ENCODE measurements around the gene GDPD2.

Gene GDPD2

GRCh38 chrX:70437011-70437410 is 13.9 kb downstream of the GDPD2 start:
- DNase-seq (ENCODE audit: low spot score) (no peak), FAIRE-seq (no peak)

- FAIRE-seq (no peak), DNase-seq (ENCODE audit: low spot score) (no peak)
Measured at GRCh38 chrX:70437921-70438665, 15.0 kb downstream of the GDPD2 start.

DNA sequence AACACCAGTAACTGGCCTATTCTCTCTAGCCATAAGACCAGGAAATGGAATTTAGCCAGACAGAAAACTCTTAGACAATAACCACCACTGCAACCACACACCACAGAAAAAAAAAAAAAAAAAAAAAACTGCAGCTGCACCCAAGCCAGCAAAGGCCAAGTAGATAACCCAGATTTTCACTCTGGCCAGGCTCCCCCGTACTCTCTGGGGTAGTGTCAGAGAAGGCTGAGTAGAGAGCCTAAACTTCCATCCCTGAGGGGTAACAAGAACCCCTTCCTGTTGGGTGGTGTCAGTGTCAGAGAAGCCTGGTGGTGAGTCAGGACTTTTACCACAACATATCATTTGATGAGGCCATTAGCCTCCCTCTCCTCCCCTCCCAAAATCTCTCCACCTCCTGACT is 15.9 kb downstream of the GDPD2 start:
- DNase-seq (ENCODE audit: low spot score) = peak; percentile 27
- FAIRE-seq = no peak

DNA sequence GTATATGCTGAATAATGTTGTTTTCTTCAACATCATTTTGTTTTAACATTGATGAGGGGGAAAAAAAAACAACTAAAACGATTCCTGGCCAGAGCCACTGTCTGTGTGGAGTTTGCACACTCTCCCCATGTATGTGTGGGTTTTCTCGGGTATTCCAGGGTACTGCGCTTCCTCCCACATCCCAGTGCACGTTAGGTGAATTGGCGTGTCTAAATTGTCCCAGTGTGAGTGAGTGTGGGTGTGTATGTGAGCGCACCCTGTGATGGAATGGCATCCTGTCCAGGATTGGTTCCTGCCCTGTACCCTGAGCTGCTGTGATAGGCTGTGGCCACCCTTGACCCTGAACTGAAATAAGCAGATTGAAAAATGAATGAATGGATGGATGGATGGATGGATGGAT is 19.1 kb downstream of the GDPD2 start:
- DNase-seq (ENCODE audit: low spot score) = no peak
- FAIRE-seq = no peak

- DNase-seq (ENCODE audit: low spot score) (peak; percentile 75), FAIRE-seq (no peak)
Measured at GRCh38 chrX:70444326-70444945, 21.3 kb downstream of the GDPD2 start, which contains the start of gene DLG3. DLG3 (plus strand) TSS chrX:70444835; CDS start chrX:70445202, 367 bp downstream.

DNA sequence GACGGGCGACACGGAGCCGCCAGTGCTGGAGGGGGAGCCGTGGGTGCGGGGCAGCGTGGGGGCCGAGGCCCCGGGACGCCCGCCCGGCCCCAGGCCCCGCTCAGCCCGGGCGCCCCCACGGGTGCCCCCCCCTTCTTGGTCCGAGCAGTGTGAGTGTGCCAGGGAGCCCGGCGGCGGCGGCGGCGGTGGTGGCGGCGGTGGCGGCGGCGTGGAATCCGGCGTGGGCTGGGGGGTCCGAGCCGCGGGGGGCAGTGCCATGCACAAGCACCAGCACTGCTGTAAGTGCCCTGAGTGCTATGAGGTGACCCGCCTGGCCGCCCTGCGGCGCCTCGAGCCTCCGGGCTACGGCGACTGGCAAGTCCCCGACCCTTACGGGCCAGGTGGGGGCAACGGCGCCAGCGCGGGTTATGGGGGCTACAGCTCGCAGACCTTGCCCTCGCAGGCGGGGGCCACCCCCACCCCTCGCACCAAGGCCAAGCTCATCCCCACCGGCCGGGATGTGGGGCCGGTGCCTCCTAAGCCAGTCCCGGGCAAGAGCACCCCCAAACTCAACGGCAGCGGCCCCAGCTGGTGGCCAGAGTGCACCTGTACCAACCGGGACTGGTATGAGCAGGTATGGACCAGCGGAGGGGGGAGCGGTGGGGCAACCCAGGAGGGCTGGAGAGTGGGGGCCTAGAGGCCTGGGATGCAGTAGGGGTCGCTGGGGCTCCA is 22.0 kb downstream of the GDPD2 start:
- DNase-seq (ENCODE audit: low spot score) (no peak), FAIRE-seq (no peak)

DNA sequence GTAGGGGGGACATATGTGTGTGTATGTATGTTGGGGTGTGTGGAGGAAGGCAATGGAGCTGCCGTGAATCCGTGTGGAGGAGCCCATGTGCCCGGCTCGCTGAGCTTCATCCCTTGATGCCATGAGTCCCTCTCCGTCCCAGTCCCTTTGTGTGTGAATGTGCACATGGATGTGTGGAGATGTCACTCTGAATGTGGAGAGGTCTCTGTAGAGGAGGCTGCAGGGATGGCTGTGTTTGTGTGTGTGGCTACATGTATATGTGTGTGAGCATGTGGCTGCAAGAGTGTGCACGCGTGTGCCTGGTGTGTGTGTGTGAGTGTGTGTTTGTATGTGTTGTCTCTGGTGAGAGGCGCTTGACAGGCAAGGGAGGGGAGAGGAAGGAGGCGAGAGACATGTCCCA is 22.8 kb downstream of the GDPD2 start:
- DNase-seq (ENCODE audit: low spot score) (no peak), FAIRE-seq (no peak)

DNA sequence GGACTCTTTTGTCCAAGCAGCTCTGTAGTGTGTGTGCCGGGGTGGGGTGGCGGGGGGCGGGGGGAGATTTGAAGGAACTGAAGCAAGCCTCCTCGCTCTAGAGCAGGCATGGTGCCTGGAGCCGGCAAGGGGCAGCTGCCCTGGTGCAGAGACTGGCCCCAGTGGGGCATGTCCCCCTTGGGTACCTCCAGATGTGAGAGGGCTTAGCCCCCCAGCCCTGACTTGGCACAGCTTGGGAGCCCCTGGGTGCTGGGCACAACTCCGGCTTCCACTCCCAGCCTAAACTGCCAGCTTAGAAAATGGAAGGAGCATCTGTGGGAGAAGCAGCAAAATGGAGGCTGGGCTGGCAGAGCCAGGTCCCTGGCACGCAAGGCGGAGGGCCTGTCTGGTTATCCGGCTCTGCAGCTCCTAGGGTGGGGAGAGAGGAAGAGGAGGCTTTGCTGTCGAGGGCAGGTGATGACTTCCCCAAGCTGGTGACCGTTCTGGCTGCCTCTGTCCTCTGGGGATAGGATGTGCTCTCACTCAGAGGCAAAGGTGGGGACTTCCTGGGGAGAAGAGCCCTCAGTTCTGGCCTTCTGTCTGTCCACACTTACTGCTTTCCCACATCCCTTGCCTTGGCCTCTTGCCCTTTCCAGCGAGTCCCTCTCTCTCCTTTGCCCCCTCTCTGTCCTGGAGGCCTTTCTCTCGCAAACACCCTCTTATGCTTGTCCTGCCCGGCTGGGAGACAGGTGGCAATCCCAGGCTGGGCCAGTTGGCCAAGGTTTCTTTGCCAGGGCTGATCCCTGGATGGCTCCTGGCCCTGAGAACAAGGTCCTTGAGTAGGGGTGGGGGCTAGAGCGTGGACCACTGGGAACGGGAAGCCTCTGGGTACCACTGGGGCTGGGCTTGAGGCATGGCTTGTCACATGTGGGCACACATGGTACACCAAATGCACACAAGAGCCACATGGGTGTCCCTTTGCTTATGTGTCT is 23.6 kb downstream of the GDPD2 start:
- no peak for FAIRE-seq
- no peak for DNase-seq (ENCODE audit: low spot score)

DNA sequence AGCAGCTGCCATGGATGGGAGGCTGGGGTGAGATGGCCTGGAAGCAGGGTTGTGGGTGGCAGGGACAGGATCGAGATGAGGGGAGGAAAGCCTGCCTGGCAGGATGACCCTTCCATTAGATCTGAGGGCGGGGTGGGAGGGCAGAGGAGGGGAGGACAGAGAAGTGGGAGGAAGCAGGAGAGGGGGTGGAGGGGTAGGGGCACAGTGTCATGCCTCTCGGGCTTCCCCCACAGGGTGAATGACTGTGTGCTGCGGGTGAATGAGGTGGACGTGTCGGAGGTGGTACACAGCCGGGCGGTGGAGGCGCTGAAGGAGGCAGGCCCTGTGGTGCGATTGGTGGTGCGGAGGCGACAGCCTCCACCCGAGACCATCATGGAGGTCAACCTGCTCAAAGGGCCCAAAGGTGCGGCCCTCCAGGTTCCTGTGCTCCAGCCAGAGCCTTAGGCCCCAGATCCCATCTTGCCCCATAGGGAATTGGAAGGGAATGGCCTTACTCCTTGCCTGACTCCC is 26.4 kb downstream of the GDPD2 start:
- FAIRE-seq (no peak), DNase-seq (ENCODE audit: low spot score) (no peak)

- peak; percentile 5 for FAIRE-seq
- peak; percentile 62 for DNase-seq (ENCODE audit: low spot score)
Measured at GRCh38 chrX:70452143-70452733, 29.1 kb downstream of the GDPD2 start.

GRCh38 chrX:70453024-70453618 is 30.0 kb downstream of the GDPD2 start:
- no peak for DNase-seq (ENCODE audit: low spot score)
- FAIRE-seq = no peak

- DNase-seq (ENCODE audit: low spot score) (peak; percentile 46), FAIRE-seq (no peak)
Measured at GRCh38 chrX:70454441-70455365, 31.6 kb downstream of the GDPD2 start.

GRCh38 chrX:70455366-70456202 is 32.5 kb downstream of the GDPD2 start:
- DNase-seq (ENCODE audit: low spot score) (no peak), FAIRE-seq (no peak)

GRCh38 chrX:70456256-70456655 is 33.1 kb downstream of the GDPD2 start:
- no peak for FAIRE-seq
- no peak for DNase-seq (ENCODE audit: low spot score)

DNA sequence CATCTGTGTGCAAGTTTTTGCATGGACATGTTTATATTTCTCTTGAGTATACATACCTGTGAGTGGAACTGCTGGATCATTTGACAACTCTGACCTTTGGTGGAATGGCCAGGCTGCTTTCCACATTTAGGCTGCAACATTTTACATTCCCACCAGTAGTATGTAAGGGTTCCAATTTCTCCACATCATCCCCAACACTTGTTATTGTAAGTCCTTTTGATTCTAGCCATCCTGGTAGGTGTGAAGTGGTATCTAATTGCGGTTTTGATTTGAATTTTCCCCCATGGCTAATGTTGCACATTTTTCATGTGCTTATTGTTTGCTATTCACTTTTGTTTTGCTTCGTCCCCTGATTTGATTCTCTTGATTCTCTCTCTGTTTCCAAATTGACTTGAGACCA is 37.9 kb downstream of the GDPD2 start:
- no peak for DNase-seq (ENCODE audit: low spot score)
- FAIRE-seq = no peak

DNA sequence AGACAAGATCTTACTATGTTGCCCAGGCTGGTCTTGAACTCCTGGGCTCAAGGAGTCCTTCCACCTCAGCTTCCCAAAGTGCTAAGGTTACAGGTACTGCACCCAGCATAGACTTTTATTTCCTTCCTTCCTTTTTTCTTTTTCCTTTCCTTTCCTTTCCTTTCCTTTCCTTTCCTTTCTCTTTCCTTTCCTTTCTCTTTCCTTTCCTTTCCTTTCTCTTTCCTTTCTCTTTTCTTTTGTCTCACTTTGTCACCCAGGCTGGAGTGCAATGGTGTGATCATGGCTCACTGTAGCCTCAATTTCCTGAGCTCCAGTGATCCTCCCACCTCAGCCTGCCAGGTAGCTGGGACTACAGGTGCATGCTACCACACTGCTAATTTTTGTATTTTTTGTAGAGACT is 40.9 kb downstream of the GDPD2 start:
- no peak for DNase-seq (ENCODE audit: low spot score)
- FAIRE-seq = no peak

DNA sequence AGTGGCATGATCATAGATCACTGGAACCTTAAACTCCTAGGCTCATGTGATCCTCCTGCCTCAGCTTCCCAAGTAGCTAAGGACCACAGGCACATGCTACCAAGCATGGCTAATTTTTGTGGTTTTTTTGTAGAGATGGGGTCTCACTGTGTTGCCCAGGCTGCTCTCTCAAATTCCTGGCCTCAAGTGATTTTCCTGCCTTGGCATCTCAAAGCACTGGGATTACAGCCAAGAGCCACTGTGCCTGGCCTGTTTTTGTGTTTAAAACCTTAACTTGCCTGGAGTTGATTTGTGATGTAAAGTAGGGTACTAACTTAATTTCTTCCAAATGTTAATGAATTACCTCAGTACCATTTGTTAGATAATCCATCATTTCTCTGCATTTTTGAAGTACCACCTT is 43.9 kb downstream of the GDPD2 start:
- DNase-seq (ENCODE audit: low spot score) = no peak
- FAIRE-seq = no peak

DNA sequence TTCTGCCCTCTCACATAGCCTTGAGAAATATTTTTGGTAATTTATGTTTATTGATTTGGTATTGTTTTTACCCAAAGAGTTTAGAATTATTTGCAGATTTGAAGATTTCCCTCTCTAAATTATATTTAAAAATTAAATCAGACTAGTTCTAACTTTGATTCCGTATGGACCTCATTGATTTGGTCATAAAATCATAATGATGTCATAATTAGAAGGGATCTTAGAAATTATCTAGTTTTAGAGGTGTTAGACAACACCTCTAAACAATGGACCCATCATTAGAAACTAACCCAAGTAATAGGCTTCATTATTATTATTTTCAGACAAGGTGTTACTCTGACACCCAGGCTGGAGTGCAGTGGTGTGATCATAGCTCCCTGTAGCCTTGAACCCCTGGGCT is 45.6 kb downstream of the GDPD2 start:
- DNase-seq (ENCODE audit: low spot score) = no peak
- no peak for FAIRE-seq

Data from urothelium cell line (cell line).